Stimulated activated memory B cell treated with anti-CD40 and anti-IgM and Interleukin-4, amounts not matched to agents 10 μg/mL and 1 μg/mL and 100 μg/mL, for 72 hours (primary cell): ENCODE results near the gene CIAO3.

ENCODE experiments used
- ATAC-seq: fragments of 150-1000 bp; cut with Tn5 transposase; 2 replicates; pipeline ENCODE4 v1.10.0; 2021
- H3K27ac Mint-ChIP-seq: one replicate; pipeline ENCODE4 v1.8.0; 2022; ENCODE audit warnings: mild to moderate bottlenecking, mixed read lengths
- H3K27me3 Mint-ChIP-seq: one replicate; pipeline ENCODE4 v1.8.0; 2022; ENCODE audit warnings: mixed read lengths
- H3K36me3 Mint-ChIP-seq: one replicate; pipeline ENCODE4 v1.8.0; 2022; ENCODE audit warnings: mixed read lengths
- H3K4me1 Mint-ChIP-seq: one replicate; pipeline ENCODE4 v1.8.0; 2022; ENCODE audit warnings: mixed read lengths
- H3K4me3 Mint-ChIP-seq: one replicate; pipeline ENCODE4 v1.8.0; 2022; ENCODE audit warnings: mild to moderate bottlenecking, moderate library complexity, mixed read lengths
- H3K9me3 Mint-ChIP-seq: one replicate; pipeline ENCODE4 v1.8.0; 2022; ENCODE audit warnings: mixed read lengths

CIAO3 gene

GRCh38 chr16:727291-727977, 13.4 kb downstream of the CIAO3 start:
- Mint-ChIP-seq H3K27ac (peak overlapping the region; percentile 37), H3K36me3 (peaks cover 6% of the 10 kb centered on the region), H3K4me1 (peaks cover 31% of the 10 kb centered on the region), H3K4me3 (peak overlapping the region; percentile 71), H3K9me3 (no peaks in the 10 kb centered on the region), H3K27me3 (no peaks in the 10 kb centered on the region)
- ATAC-seq, result peak; percentile 46

GRCh38 chr16:726438-727290, 14.1 kb downstream of the CIAO3 start, which contains the start of the genes CCDC78 and HAGHL:
Gene CCDC78 (minus strand): TSS chr16:726443. CDS start chr16:726367, 76 bp downstream.
Gene HAGHL (plus strand): TSS chr16:727106. CDS start chr16:727510, 404 bp downstream.
- H3K9me3 Mint-ChIP-seq, result no peaks in the 10 kb centered on the region
- H3K27ac Mint-ChIP-seq, result peak within 1 kb of the TSS; percentile 70
- peaks cover 6% of the 10 kb centered on the region for H3K36me3 Mint-ChIP-seq
- ATAC-seq, result peak; percentile 62
- H3K4me3 Mint-ChIP-seq, result peak within 1 kb of the TSS; percentile 84
- H3K27me3 Mint-ChIP-seq, result no peaks in the 10 kb centered on the region
- peaks cover 36% of the 10 kb centered on the region for H3K4me1 Mint-ChIP-seq

GRCh38 chr16:726188-726437, 14.7 kb downstream of the CIAO3 start:
- Mint-ChIP-seq H3K27ac (peak overlapping the region; percentile 70), H3K4me1 (peaks cover 36% of the 10 kb centered on the region), H3K36me3 (peaks cover 6% of the 10 kb centered on the region), H3K27me3 (no peaks in the 10 kb centered on the region), H3K9me3 (no peaks in the 10 kb centered on the region), H3K4me3 (peak overlapping the region; percentile 84)
- no peak for ATAC-seq

GRCh38 chr16:725463-726187, 15.2 kb downstream of the CIAO3 start:
- no peak for ATAC-seq
- H3K4me3 Mint-ChIP-seq, result peak overlapping the region; percentile 84

GRCh38 chr16:725041-725376, 15.8 kb downstream of the CIAO3 start:
- no peaks in the 10 kb centered on the region for H3K27me3 Mint-ChIP-seq
- peaks cover 6% of the 10 kb centered on the region for H3K36me3 Mint-ChIP-seq
- no peak for ATAC-seq
- H3K4me3 Mint-ChIP-seq, result no peak overlapping the region
- peaks cover 43% of the 10 kb centered on the region for H3K4me1 Mint-ChIP-seq
- H3K9me3 Mint-ChIP-seq, result no peaks in the 10 kb centered on the region
- peak overlapping the region; percentile 70 for H3K27ac Mint-ChIP-seq

More at GRCh38 chr16:725463-726187, 15.2 kb downstream of the CIAO3 start:
- peaks cover 6% of the 10 kb centered on the region for H3K36me3 Mint-ChIP-seq
- peaks cover 37% of the 10 kb centered on the region for H3K4me1 Mint-ChIP-seq
- H3K9me3 Mint-ChIP-seq, result no peaks in the 10 kb centered on the region
- H3K27me3 Mint-ChIP-seq, result no peaks in the 10 kb centered on the region
- H3K27ac Mint-ChIP-seq, result peak overlapping the region; percentile 70

GRCh38 chr16:724188-725040, 16.4 kb downstream of the CIAO3 start:
- peaks cover 6% of the 10 kb centered on the region for H3K36me3 Mint-ChIP-seq
- no peaks in the 10 kb centered on the region for H3K27me3 Mint-ChIP-seq
- no peaks in the 10 kb centered on the region for H3K9me3 Mint-ChIP-seq
- ATAC-seq, result no peak
- H3K4me1 Mint-ChIP-seq, result peaks cover 49% of the 10 kb centered on the region
- H3K27ac Mint-ChIP-seq, result peak overlapping the region; percentile 53
- H3K4me3 Mint-ChIP-seq, result no peak overlapping the region

GRCh38 chr16:723695-724094, 17.1 kb downstream of the CIAO3 start:
- no peak for ATAC-seq
- H3K9me3 Mint-ChIP-seq, result no peaks in the 10 kb centered on the region
- peaks cover 6% of the 10 kb centered on the region for H3K36me3 Mint-ChIP-seq
- no peaks in the 10 kb centered on the region for H3K27me3 Mint-ChIP-seq
- no peak overlapping the region for H3K4me3 Mint-ChIP-seq
- H3K4me1 Mint-ChIP-seq, result peaks cover 55% of the 10 kb centered on the region
- no peak overlapping the region for H3K27ac Mint-ChIP-seq

- peaks cover 6% of the 10 kb centered on the region for H3K36me3 Mint-ChIP-seq
- no peak overlapping the region for H3K27ac Mint-ChIP-seq
- no peaks in the 10 kb centered on the region for H3K27me3 Mint-ChIP-seq
- peak overlapping the region; percentile 35 for H3K4me3 Mint-ChIP-seq
- H3K4me1 Mint-ChIP-seq, result peaks cover 55% of the 10 kb centered on the region
- H3K9me3 Mint-ChIP-seq, result no peaks in the 10 kb centered on the region
- no peak for ATAC-seq
These were observed 17.8 kb downstream of the CIAO3 start for GRCh38 chr16:722835-723633.

GRCh38 chr16:721765-722540, 18.8 kb downstream of the CIAO3 start:
- peaks cover 6% of the 10 kb centered on the region for H3K36me3 Mint-ChIP-seq
- H3K4me1 Mint-ChIP-seq, result peaks cover 55% of the 10 kb centered on the region
- no peak for ATAC-seq
- no peaks in the 10 kb centered on the region for H3K9me3 Mint-ChIP-seq
- H3K27me3 Mint-ChIP-seq, result no peaks in the 10 kb centered on the region
- peak overlapping the region; percentile 74 for H3K4me3 Mint-ChIP-seq
- H3K27ac Mint-ChIP-seq, result peak overlapping the region; percentile 46

GRCh38 chr16:720990-721764, 19.6 kb downstream of the CIAO3 start, which contains the start of gene ANTKMT:
Gene ANTKMT (plus strand): TSS chr16:721146. CDS start chr16:721275, 129 bp downstream.
- peak; percentile 89 for ATAC-seq
- peaks cover 55% of the 10 kb centered on the region for H3K4me1 Mint-ChIP-seq
- peaks cover 6% of the 10 kb centered on the region for H3K36me3 Mint-ChIP-seq
- peak within 1 kb of the TSS; percentile 87 for H3K27ac Mint-ChIP-seq
- peaks cover 6% of the 10 kb centered on the region for H3K27me3 Mint-ChIP-seq
- peak within 1 kb of the TSS; percentile 84 for H3K4me3 Mint-ChIP-seq
- H3K9me3 Mint-ChIP-seq, result no peaks in the 10 kb centered on the region

GRCh38 chr16:720447-720989, 20.3 kb downstream of the CIAO3 start:
- Mint-ChIP-seq H3K36me3 (peaks cover 6% of the 10 kb centered on the region), H3K9me3 (no peaks in the 10 kb centered on the region), H3K27ac (peak overlapping the region; percentile 87), H3K27me3 (peaks cover 9% of the 10 kb centered on the region), H3K4me3 (peak overlapping the region; percentile 84), H3K4me1 (peaks cover 51% of the 10 kb centered on the region)
- ATAC-seq, result peak; percentile 39

- H3K27ac Mint-ChIP-seq, result peak overlapping the region; percentile 87
- peak overlapping the region; percentile 84 for H3K4me3 Mint-ChIP-seq
These were observed 20.9 kb downstream of the CIAO3 start for GRCh38 chr16:719815-720446.

More at GRCh38 chr16:719815-720446, 20.9 kb downstream of the CIAO3 start:
- Mint-ChIP-seq H3K27me3 (peaks cover 9% of the 10 kb centered on the region), H3K4me1 (peaks cover 45% of the 10 kb centered on the region), H3K9me3 (no peaks in the 10 kb centered on the region), H3K36me3 (peaks cover 6% of the 10 kb centered on the region)
- ATAC-seq, result no peak
